Left cardiac atrium (tissue), 4 donors: Measurements from ENCODE around the gene PROM1. TPM values are rescaled to one million over a fixed set of nuclear protein-coding genes. Genes with fewer than 3 reads are reported as not detected.

ENCODE experiments used
- ATAC-seq, 2 donors: fragments of 200-7000 bp; cut with Tn5 transposase; one replicate each; pipeline ENCODE4 v1.9.1; 2020; ENCODE audit warnings: mild to moderate bottlenecking in 2 of 2, moderate library complexity in 2 of 2
- DNase-seq: peaks from one replicate; pipeline ENCODE4 v3.0.0-alpha.2; 2020
- intact Hi-C, 2 donors: fragments of 100-400 bp; cut with DNase I; formaldehyde crosslinking; loops; one replicate each; pipeline versions ENCODE4 v1.14.1 to v1.15.1; 2022 to 2023
- total RNA-seq, 2 donors: library from RNA; stranded (reverse); fragmentation: NEBNext Ultra II Directional; extraction: Animal tissue kit (Norgen Biotek cat#: 25700); gene quantifications; one replicate each; pipeline ENCODE4 v1.2.1, GENCODE V29; 2021
- donor health status: DM: no; HTN: yes; CAD: no.
- donor health status: DM: no; HTN: yes; CAD: no; lungs with severe emphysema.
- donor health status: DM: yes; HTN: yes; CAD: no.
- donor health status: Dilated cardiomyopathy.

PROM1 gene
- total RNA-seq, 2 donors from 2014 or later = 5.5 to 5.8 TPM

GRCh38 chr4:16075975-16076757 is 7.7 kb downstream of the PROM1 start:
- no peak for ATAC-seq
- intact Hi-C loops = no loop called here
- no peak for DNase-seq

DNA sequence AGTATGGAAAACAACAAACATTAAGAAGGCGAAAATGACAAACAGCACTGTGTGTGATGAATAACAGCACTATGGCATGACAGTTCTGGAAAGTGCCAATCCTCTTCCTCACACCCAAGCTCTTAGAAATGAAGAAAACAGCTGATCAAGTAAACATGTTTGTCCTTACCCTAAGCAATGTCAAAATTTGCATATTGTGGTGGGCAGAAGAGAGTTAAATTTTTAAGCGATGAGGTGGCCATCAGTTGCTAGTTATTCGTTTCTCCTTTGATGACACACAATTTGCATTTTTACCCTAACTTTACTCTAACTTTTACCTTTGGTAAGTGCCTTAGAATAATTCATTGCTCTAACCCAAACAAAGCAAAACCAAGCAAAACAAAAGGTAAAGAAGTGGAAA is 8.8 kb downstream of the PROM1 start:
- DNase-seq = no peak
- no peak for ATAC-seq
- intact Hi-C loops = no loop called here

- DNase-seq (no peak), ATAC-seq (no peak)
- intact Hi-C loops = no loop called here
These were observed 11.7 kb downstream of the PROM1 start for GRCh38 chr4:16072168-16072567.

- ATAC-seq = no peak
- intact Hi-C loops = no loop called here
- no peak for DNase-seq
These were observed 13.6 kb downstream of the PROM1 start for GRCh38 chr4:16070203-16070602.

DNA sequence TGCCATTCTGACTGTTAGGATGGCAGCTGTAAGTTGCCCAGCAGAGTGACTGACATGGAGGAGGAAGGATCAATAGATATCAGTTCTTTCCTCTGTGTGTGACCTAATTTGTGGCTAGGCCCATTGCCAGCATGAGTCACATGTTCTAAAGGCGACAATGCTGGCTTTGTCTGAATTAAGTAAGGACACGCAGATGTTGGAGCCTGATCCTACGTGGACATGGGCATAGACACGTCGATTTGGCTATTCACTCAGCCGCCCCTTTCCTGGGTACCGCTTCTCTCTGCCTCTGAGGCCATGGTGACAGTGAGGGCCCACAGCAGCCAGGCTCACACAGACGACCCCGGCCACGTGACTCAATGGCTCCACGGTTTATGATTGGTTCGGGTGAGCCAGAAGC is 16.3 kb downstream of the PROM1 start:
- intact Hi-C loops = no loop called here
- no peak for DNase-seq
- no peak for ATAC-seq

DNA sequence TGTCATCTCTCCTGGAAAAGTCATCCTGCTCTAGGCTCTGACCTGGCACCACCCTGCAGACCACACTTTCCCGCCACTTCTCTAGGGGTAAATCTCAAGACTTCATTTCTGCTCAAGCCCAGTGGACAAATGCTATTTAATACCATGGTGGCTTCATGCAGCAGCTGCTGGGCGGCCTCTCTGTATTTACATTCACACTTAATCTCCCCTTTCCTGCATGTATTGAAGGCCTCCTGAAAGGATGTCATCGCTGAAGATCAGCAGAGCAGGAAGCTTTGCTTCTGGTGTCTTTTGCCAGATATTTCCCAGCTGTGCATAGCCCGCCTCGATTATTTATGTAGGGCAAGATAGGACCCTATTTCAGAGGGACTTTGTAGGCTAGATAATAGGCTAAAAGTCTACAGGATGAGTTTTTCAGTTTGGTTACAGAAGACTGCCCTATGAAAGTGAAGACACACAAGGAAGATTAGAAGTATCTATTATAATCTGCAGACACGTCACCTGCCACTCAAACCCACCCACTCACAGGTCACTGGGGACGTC is 17.2 kb downstream of the PROM1 start:
- no peak for ATAC-seq
- intact Hi-C loops = no loop called here
- no peak for DNase-seq

GRCh38 chr4:16065066-16065465 is 18.8 kb downstream of the PROM1 start:
- ATAC-seq (no peak), DNase-seq (no peak)
- intact Hi-C loops = no loop called here

GRCh38 chr4:16062601-16063000 is 21.2 kb downstream of the PROM1 start:
- intact Hi-C loops = no loop called here
- DNase-seq (no peak), ATAC-seq (no peak)

DNA sequence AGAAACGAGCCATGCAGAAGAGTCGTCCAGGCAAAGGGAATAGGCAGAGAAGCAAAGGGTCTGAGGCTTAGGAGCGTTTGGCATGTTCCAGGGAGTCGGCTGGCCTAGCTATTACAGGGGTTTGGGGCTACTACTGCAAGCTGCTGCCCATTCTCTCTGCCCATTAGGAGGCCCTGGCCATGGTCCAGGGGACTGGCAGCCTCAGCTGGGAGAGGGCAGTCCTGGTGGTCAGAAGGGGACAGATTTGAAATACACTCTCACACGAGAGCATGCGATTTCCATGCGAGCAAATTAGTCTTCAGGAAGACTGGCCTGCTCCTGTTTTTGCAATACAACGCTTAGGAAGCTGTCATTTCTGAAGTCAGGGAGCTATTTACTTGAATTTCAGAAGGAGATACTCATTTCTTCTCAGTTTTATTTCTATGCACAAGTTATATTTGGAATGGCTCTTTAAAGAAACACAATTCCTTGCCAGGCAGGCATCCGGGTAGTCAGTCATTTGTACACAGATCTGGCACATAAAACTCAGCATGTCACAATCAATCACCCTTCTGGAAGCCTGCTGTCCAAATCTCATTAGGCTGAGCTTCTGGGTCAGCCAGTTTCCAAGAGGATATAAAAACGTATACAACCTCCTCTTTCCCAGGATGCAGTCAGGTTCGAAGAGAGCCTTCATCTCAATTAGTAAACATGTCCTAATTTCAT is 27.0 kb downstream of the PROM1 start:
- intact Hi-C loops = no loop called here
- peak; percentile 47 to 56 for ATAC-seq
- DNase-seq = peak; percentile 31

DNA sequence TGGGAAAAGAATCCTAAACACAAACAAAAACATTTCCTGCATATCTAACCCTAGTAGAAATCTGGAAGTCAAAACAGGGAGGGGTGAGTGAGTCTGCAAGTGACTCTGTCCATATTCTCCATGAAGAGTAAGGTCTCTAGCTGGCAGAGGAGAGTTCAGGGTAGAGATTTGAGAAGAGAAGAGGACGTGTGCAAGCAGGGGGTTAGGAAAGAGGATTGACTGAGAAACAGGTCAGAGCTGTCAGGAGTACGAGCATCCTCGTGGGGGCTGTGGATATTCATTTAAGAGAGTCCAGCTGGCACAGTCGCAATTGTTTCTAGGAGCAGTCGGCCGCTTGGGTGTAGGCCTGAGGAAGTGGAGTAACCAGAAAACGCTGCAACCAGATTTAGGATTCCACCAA is 27.9 kb downstream of the PROM1 start:
- intact Hi-C loops = no loop called here
- ATAC-seq (peak in 1 of 2 donors; percentile 38), DNase-seq (no peak)

- intact Hi-C loops = no loop called here
- DNase-seq (no peak), ATAC-seq (no peak)
These were observed 28.4 kb downstream of the PROM1 start for GRCh38 chr4:16055471-16055870.

DNA sequence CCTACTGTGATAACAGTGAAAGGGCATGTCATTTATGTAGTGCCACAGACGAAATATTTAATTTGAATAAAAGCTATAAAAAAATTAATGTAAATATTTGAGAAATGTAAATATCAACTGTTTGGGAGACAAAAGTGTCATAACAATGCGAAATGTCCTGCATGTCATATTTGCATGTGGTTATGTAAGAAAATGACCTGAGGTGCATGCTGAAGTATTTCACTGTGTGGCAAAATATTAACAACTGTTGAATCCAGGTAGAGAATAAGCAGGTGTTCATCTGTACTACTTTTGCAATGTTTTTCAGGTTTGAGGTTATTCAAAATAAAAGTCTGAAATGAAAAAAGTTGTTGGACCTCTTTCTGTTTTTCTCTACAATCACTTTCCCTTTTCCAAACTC is 30.9 kb downstream of the PROM1 start:
- intact Hi-C loops = no loop called here
- ATAC-seq (no peak), DNase-seq (no peak)

GRCh38 chr4:16051980-16052379 is 31.8 kb downstream of the PROM1 start:
- intact Hi-C loops = no loop called here
- ATAC-seq = no peak
- DNase-seq = no peak

DNA sequence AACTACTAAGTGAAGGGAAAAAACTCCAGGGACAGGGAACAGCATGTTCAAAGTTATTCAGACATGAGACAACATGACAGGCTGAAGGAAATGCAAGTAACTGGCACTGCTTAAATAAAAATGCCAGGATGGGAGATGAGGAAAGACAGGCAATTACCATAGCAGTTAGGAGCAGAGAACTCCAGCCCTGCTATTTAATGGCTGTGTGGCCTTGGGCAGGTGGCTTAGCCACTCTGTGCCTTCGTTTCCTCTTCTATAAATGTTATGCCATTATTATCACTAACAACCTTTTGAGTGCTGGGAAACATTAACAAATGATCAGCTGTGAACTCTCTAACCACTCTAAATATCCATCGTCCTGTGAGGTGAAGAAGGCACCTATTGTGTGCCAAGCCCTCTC is 32.7 kb downstream of the PROM1 start:
- no peak for ATAC-seq
- intact Hi-C loops = no loop called here
- no peak for DNase-seq

- intact Hi-C loops = no loop called here
- DNase-seq (no peak), ATAC-seq (no peak)
These were observed 33.2 kb downstream of the PROM1 start for GRCh38 chr4:16050669-16051068.

GRCh38 chr4:16048619-16049419 is 35.0 kb downstream of the PROM1 start:
- DNase-seq (no peak), ATAC-seq (no peak)
- intact Hi-C loops = no loop called here

- no peak for DNase-seq
- ATAC-seq = no peak
- intact Hi-C loops = no loop called here
These were observed 38.1 kb downstream of the PROM1 start for GRCh38 chr4:16045687-16046086.

- no peak for DNase-seq
- intact Hi-C loops = no loop called here
- no peak for ATAC-seq
These were observed 40.0 kb downstream of the PROM1 start for GRCh38 chr4:16043642-16044498.

DNA sequence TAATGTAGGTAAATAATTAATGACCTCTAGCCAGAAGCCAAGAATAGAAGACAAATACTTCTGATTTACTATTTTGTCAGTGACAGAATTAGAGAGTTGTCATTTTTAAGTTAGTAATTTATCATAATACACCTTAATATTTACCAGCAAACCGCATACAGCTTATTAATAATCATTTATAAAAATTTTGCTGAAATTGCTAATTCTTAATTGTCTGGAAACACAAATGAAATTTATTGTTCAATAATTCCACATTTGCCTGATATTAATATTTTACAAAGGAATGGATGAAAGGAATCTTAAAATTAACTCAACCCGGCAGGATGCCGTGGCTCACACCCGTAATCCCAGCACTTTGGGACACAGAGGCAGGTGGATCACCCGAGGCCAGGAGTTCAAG is 44.7 kb downstream of the PROM1 start:
- intact Hi-C loops = no loop called here

More for the DNA sequence above, 44.7 kb downstream of the PROM1 start:
- DNase-seq = no peak
- ATAC-seq = no peak
